Activated CD4-positive, alpha-beta T cell treated with anti-CD3 and anti-CD28 coated beads, Interleukin-2, Interleukin-4, amounts not matched to agents 100 ng/mL and 50 ng/mL, durations not matched to agents 16 hours and 8 hours (primary cell): ENCODE results near the gene ITIH4.
A peak's percentile ranks its signal among the peaks of the same experiment; 100 is the strongest.

ENCODE experiments used
- DNase-seq: peaks from one replicate; pipeline ENCODE4 v3.0.0-alpha.2; 2020; ENCODE audit warnings: low spot score

ITIH4 gene

GRCh38 chr3:52848617-52849016, 18.1 kb upstream of the ITIH4 start:
- no peak for DNase-seq

GRCh38 chr3:52847726-52848125, 17.3 kb upstream of the ITIH4 start:
- no peak for DNase-seq

- no peak for DNase-seq
Measured at GRCh38 chr3:52847241-52847640, 16.8 kb upstream of the ITIH4 start.

DNA sequence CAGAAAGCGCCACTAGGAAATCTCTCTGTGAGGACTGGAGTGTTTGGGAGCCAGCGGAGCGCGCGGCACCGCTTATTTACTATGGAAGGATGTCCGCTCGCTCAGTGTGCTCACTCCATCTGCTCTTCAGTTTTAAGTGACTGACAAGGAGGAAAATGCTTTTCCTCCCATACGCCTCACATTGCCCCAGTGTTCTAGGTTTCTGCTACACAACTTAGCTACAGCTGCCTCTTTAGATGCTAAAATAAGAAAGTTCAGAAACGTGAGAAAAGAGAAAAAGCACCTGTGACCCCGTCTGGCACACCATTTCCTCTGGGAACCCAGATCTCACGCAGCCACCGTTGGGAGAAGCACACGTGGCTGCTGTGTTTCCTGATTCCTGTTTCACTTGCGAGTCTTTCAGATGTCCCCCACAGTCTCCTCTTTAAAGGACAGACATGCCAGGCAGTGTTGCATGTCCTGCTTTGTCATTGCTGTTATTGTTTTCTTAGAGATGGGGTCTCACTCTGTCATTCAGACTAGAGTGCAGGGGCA, 16.0 kb upstream of the ITIH4 start:
- no peak for DNase-seq

- no peak for DNase-seq
Measured at GRCh38 chr3:52845691-52846431, 15.4 kb upstream of the ITIH4 start.

DNA sequence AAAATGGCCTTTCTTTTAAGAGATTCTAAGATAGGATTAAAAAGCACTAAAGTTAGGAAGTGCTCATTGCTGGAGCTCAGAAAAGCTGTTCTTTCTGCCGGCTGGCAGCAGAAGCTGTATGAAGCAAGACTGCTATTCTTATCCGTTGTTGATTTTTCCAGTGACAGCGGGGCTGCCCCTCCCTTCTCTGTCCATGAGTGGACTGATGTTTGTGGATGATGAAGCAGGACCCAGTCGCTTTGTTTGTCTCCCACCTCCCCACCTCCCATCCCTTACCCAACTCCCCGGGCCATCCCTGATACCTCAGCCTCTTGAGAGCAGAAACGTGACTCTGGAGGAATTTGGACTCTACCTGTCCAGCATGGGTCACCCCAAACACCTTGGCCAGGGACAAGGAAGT, 14.7 kb upstream of the ITIH4 start:
- DNase-seq = no peak

- DNase-seq = no peak
Measured at GRCh38 chr3:52844290-52844975, 14.0 kb upstream of the ITIH4 start.

DNA sequence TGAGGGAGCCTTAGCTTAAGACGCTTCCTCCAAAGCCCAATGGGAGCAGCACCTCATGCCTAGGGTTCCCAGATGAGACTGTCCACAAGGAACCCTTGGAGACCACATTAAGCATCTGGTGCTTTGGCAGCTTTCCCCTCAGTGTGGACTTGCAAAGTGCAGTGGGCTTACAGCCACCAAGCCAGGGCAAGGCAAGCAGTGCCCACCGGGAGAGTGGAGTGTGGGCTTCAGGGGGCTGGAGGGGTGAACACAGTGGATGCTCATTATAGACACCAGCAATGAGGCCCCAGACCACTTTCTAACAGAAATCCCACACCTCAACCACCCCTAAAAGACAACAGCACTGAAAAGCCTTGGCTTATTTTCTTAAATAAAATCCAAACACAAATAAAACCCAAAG, 13.4 kb upstream of the ITIH4 start:
- no peak for DNase-seq

- no peak for DNase-seq
Measured at GRCh38 chr3:52843108-52843865, 12.8 kb upstream of the ITIH4 start.

DNA sequence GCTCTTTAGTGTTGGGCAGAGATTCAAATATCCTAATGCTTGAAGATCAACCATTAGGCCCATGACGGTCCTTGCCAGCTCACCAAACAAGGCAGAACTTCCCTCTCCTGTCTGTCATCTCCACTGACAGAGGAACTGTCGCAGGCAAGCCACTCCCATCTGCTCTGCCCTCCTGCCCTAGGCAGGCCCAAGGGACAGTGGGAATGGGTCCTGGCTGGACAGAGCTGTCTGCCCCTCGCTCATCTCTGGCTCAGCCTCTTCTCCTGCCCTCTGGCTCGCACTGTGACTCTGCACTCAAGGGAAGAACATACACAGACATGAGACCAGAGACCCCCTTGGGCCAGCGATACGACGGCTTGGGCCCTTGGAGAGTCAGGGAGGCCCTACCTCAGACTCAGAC, 12.0 kb upstream of the ITIH4 start:
- no peak for DNase-seq

GRCh38 chr3:52841981-52842340, 11.5 kb upstream of the ITIH4 start:
- DNase-seq = no peak

GRCh38 chr3:52841211-52841980, 10.9 kb upstream of the ITIH4 start:
- DNase-seq = no peak

DNA sequence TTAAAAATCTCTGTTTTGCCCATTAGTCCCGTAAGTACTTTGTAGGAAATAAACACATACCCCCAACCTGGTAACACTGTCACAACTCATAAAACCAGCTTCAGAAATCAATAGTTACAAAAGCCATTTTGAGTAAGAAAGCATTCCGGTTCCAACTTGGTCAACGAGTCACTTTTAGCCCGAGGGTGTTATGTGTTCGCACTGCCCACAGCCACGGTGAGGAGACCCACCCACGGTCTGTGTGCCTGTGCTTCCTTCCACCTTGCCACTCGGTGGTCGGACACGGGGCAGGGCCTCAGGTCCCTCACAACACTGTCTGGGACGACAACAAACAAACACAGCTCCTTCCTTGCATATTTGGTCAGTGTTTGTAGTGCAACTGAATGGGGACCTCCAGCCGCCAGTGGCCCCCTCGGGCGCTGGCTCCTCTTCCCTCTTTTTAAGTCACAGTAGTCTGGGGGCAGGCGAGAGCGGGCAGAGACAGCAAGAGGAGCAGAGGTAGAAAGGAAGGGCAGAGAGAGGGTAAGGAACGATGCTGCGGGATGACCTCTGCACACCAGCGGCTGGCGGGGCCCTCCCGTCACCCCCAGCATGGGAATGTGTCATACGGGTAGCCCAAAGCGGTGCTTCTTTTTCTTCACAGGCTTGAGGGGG, 9.5 kb upstream of the ITIH4 start:
- no peak for DNase-seq

DNA sequence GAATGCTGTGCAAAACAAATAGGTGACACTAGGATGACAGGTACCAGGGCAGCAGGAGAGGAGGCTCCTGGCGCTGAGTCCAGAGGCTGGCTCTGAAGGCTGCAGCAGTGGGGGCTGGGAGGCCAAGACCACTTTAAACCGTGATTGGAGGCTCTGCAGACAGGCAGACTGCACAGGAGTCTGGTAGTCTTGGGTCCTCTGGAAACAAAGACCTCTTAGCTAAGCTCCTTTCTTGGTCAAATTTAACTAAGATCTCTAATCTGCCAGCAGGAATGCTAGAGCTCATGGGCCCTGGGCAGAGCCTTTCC, 8.8 kb upstream of the ITIH4 start:
- DNase-seq = no peak

GRCh38 chr3:52838561-52839267, 8.2 kb upstream of the ITIH4 start:
- DNase-seq = peak; percentile 31

GRCh38 chr3:52836986-52837385, 6.5 kb upstream of the ITIH4 start:
- no peak for DNase-seq

DNA sequence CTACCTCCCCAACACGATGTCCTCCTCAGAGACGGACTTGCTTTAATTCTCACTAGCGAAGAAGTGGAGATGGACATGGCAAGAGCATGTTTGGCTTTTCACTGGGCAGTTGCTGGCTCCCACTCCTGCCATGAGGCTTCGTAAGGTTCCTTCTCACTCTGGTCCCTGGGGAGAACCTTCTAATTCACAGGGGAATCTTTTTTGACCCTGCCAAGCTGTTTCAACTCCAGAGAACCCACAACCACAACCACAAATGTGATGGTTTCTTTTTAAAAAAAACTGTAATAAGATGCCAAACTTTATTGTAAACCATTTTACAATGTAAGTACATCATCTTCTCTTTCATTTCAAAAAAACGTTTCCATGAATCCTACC, 6.0 kb upstream of the ITIH4 start:
- no peak for DNase-seq

DNA sequence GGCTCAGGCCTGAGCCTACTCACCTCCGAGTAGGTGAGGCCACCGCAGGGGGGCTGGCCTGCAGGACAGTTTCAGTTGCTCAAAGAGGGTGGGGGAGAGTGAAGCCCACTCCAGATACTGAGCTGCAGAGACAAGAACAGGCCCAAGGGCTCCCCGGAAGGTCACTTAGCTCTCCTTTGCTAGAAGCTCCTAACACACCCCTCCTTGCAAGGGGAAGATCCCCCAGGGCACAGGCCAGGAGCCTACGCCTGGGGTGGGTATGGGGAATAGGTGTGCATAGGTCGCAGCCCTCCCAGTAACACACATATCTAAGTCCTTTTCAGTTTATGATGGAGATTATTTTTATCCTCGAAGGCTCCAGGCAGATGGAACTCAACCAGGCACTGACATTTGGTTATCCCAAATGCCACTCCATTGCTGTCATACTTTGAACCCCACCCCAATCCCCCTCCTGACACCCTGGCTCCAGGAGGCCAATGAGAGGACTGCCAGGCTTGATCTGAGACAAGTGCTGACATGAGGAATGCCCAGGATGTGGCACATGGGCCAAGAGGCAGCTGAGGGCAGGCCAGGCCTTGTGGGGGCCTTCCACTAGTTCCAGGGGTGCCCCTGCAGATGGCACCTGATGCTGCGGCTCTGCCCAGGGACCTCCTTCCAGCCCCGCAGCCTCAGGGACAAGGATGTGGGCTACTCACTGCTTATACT, 5.4 kb upstream of the ITIH4 start:
- DNase-seq = no peak

- no peak for DNase-seq
Measured at GRCh38 chr3:52834871-52835501, 4.5 kb upstream of the ITIH4 start, which contains the start of gene MUSTN1. Gene MUSTN1 (minus strand): TSS chr3:52835019. CDS start chr3:52834948, 71 bp downstream.

- DNase-seq = no peak
Measured at GRCh38 chr3:52833202-52833601, 2.7 kb upstream of the ITIH4 start.
